Dedifferentiated amniotic fluid mesenchymal stem cell (primary cell): ENCODE data around the gene GCNT2.
"Not testable (repeated sequence)": the region's sequence is repeated elsewhere in the genome, so short reads cannot be mapped to it uniquely, and the experiment has no call there.

Experiments used
- DNase-seq: peaks from one replicate; pipeline ENCODE4 v3.0.0-alpha.2; 2016; ENCODE audit errors: extremely low spot score

The GCNT2 gene

GRCh38 chr6:10580570-10580969 is 59.4 kb downstream of the GCNT2 start:
- no peak for DNase-seq

DNA sequence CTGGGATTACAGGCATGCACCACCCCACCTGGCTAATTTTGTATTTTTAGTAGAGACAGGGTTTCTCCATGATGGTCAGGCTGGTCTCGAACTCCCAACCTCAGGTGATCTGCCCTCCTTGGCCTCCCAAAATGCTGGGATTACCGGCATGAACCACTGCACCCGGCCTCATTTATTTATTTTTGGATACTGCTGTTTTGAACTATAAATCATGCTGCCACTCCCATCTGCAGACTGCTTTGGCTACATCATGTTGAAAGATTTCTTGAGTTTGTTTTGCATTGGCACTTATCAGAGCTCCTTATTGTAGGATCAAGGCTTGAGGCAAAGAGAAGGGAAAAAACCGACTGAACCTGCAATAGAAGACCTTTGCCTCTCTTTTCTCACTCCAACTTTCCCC is 60.3 kb downstream of the GCNT2 start:
- not testable (repeated sequence) for DNase-seq

DNA sequence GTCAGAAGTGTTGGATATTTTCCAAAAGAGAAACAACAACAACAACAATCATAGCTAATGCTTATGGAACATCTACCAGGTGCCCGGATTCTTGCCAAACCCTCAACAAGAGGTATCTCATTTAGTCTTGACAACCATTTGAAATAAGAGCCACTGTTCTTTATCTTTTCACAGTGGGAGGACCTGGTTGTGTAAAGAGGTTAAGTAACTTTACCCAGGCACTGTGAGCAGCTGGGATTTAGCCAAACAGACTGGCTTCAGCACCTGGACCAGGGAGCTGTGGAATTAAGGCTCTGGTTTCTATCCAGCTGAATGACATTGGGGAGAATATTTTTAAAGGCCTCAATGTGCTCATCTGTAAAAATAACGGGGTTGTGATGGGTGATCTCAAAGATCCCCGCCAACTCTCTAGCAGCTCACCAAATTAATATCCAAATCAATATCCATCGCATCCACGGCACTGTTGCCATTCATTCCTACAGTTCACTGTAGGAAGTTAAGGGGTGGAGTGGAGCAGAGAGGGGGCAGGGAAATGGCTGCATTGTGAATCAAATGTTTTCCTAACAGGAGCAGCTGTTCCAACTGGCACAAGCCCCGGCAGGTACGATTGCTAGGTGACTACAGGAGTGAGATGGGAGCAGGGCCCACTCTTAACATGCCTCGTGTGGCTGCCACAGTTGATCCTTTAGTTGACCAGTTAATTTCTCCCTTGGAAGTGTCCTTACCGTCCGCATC is 61.8 kb downstream of the GCNT2 start:
- no peak for DNase-seq

GRCh38 chr6:10583509-10583901 is 62.4 kb downstream of the GCNT2 start:
- no peak for DNase-seq

DNA sequence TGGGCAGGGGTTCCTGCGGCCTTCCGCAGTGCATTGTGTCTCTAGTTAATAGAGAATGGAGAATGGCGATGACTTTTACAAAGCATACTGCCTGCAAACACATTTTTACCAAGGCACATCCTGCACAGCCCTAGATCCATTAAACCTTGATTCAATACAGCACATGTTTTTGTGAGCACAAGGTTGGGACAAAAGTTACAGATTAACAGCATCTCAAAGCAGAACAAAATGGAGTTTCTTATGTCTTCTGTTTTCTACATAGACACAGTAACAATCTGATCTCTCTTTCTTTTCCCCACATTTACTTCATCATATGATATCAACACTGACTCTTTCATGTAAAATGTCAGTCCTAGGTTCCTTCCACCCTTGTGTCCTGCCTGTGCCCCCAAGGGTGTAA is 63.5 kb downstream of the GCNT2 start:
- DNase-seq, result no peak

DNA sequence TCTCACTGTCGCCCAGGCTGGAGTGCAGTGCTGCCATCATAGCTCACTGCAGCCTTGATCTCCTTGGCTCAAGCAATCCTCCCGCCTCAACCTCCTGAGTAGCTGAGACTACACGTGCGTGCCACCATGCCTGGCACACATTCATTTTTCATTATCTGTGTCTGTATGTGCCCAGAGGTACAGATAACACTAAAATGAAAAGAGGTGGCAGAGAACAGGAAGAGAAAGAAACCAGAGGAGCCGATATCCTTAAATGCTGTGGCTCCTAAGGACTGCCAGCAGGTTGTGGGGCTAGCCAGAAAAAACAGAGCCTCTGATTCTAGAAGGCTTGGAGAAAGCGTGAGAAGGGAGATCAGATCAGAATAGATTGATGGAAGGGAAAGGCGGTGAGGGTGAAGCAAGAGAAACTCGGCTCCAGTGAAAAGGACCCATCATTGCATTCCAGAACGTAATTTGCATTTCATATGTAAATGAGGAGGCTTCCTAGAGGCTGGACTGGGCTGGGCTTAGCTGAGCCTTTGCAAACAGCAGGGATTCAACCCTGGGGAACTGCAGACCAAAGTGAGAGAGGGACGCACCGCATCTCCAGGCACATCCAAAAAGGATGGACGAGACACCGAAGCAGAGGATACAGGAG is 64.2 kb downstream of the GCNT2 start:
- DNase-seq, result no peak

DNA sequence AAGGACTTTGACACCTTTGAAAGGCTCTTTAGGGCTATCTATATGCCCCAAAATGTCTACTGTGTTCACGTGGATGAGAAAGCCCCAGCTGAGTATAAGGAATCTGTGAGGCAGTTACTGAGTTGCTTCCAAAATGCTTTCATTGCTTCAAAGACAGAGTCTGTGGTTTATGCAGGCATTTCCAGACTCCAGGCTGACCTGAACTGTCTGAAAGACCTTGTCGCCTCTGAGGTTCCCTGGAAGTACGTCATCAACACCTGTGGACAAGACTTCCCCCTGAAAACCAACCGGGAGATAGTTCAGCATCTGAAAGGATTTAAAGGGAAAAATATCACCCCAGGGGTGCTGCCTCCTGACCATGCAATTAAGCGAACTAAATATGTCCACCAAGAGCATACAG is 65.2 kb downstream of the GCNT2 start:
- no peak for DNase-seq

- DNase-seq, result no peak
Observed at GRCh38 chr6:10587656-10588406, 66.7 kb downstream of the GCNT2 start.

GRCh38 chr6:10588562-10589428 is 67.6 kb downstream of the GCNT2 start:
- no peak for DNase-seq

DNA sequence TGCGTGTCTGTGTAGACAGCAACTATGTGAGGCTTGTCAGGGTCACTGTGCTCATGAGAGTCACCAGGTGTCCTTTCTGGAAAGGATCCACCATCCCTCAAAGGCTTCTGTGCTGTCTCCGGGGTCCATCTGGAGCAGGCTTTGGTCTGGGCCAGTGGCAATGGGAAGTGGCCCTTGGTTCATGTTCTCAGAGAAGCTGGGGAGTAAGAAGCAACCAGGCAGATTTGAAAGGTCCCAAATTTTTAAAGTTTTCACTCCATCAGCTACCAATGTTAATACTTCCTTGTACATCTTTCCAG is 68.2 kb downstream of the GCNT2 start:
- no peak for DNase-seq

- DNase-seq, result no peak
Observed at GRCh38 chr6:10589983-10590382, 68.8 kb downstream of the GCNT2 start.

GRCh38 chr6:10591422-10592160 is 70.4 kb downstream of the GCNT2 start:
- no peak for DNase-seq

GRCh38 chr6:10595731-10596664 is 74.8 kb downstream of the GCNT2 start:
- no peak for DNase-seq

- no peak for DNase-seq
Observed at GRCh38 chr6:10597499-10598001, 76.4 kb downstream of the GCNT2 start.

GRCh38 chr6:10598084-10598960 is 77.2 kb downstream of the GCNT2 start:
- no peak for DNase-seq

DNA sequence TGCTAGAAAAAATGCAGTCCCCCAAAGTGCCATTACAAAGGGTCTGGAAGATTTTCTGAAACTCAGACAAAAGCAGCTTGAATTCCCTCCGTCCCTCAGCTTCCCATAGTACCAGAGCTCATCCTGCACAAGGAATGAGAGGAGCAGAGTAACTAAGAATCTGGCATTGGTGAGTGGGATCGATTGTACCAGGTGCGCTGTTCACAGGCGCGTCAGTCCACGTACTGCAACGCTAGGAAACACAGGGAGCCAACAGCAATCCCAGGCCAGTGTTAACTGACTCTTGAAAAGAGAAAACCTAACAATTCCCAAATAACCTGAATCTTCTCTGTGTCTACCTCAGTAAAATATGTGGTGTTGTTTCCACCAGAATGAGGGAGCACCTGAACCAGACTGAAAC is 77.9 kb downstream of the GCNT2 start:
- DNase-seq, result no peak

DNA sequence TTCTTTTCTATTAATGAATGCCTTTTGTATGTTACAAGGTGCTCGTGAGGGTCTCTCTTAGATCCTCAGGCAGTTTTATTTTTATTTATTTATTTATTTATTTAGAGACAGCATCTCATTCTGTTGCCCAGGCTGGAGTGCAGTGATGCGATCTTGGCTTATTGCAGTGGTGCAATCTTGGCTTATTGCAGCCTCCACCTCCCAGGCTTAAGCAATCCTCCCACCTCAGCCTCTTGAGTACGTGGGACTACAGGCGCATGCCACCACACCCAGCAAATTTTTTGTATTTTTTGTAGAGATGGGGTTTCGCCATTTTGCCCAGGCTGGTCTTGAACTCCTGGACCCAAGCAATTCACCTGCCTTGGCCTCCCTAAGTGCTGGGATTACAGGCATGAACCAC is 79.5 kb downstream of the GCNT2 start:
- DNase-seq, result not testable (repeated sequence)

DNA sequence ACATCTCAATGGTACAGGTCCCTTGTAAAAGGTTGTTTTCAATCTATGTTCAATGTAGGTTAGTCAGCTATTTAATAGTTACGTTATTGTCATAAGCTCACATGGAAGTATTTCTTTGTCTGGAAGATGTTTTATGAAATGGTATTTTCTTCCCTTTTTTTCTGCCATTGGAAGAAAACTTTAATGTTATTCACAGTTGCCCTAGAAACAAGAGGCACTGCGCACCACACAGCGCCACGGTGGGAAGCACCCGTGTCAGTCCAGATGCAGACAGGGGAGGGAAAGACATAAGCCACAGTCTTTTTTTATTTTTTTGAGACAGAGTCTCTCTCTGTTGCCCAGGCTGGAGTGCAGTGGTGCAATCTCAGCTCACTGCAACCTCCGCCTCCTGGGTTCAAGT is 82.1 kb downstream of the GCNT2 start:
- DNase-seq, result no peak

DNA sequence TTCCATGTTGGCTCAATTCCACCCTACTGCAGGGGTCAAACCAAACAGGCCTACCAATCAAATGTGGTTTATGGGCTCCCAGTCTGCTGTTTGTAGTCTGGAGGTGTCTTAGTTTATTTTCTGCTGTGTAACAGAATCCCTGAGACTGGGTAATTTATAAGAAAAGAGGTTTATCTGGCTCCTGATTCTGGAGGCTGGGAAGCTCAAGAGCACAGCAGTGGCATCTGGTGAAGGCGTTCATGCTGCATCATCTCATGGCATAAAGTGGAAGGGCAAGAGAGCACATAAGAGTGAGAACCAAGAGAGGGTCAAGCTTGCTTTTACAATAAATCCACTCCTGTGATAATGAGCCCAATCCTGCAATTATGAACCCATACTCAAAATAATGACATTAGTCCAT is 87.9 kb downstream of the GCNT2 start:
- DNase-seq, result no peak
